ENCODE measurements around the gene PTPRQ.

PTPRQ gene

GRCh38 chr12:80702889-80703805 lies 259.1 kb downstream of the PTPRQ start:
- no peak for DNase-seq

GRCh38 chr12:80704420-80704819 lies 260.4 kb downstream of the PTPRQ start:
- no peak for DNase-seq

DNA sequence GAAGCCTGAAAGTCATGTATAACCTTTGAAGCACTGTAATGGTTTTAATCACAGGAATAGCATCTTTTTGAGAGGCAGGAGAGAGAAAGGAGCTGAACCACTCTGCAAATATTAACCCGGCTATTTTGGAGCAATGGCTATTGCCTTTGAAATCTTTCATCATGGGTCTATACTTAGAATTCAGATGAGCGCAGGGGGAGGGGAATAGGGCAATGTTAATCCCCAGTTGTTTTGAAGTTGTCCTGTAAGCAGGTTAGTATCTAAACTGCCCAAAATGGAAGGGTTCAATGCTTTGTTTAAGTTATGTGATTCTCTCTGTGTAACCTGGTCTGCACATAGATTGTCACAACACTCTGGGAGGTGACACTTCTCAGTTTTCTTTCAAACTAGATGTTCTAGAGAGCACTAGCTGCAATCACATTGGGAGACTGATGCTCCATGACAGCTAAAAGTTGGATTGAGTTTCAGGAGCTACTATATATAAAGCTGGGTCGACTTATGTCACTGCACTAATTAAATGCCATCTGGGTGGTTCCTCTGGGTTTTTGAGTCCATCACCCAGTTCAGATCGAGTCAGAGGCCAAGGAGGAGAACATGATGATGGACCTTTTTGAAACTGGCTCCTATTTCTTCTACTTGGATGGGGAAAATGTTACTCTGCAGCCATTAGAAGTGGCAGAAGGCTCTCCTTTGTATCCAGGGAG lies 263.2 kb downstream of the PTPRQ start, which contains the start of gene MYF6:
TSS of gene MYF6 (plus strand) at position 509 of the 704 bp plus-strand sequence. CDS start at position 595, 86 bp downstream.
- DNase-seq: no peak

DNA sequence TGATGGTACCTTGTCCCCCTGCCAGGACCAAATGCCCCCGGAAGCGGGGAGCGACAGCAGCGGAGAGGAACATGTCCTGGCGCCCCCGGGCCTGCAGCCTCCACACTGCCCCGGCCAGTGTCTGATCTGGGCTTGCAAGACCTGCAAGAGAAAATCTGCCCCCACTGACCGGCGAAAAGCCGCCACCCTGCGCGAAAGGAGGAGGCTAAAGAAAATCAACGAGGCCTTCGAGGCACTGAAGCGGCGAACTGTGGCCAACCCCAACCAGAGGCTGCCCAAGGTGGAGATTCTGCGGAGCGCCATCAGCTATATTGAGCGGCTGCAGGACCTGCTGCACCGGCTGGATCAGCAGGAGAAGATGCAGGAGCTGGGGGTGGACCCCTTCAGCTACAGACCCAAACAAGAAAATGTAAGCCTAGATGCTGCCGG lies 263.8 kb downstream of the PTPRQ start:
- DNase-seq: no peak

DNA sequence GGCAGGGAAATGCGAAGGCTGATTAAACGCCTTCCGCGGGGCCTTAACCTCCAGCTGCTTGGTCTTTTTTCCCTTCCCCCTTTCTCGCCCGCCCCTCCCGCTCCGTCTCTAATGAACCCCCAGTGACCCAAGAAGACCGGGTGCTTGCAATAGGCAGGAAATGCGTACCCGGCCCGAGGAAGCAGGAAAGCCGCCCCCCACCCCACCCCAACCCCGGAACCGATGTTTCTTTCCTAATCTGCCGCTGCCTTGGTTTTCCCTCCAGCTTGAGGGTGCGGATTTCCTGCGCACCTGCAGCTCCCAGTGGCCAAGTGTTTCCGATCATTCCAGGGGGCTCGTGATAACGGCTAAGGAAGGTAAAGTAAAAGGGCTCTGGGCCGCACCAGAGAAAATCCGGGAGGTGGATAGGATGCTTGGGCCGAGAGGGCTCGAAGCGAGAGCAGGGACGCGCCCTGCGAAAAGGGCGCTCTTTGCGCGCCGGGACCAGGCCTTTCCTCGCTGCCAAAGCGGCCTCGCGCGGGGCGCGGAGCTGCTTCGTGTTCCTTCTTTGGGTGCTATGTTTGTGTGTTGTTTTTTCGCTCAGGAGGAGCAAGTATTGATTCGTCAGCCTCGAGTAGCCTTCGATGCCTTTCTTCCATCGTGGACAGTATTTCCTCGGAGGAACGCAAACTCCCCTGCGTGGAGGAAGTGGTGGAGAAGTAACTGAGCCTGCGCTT lies 264.4 kb downstream of the PTPRQ start:
- DNase-seq: peak in 1 of 4 experiments; percentile 7

- DNase-seq: peak in 1 of 4 experiments; percentile 4
Observed at GRCh38 chr12:80708975-80709328, 264.9 kb downstream of the PTPRQ start.

GRCh38 chr12:80709811-80710726 lies 266.0 kb downstream of the PTPRQ start:
- DNase-seq: peak in 3 of 4 experiments; percentile 18 to 24 (median 21)

- DNase-seq: no peak
Observed at GRCh38 chr12:80710727-80711449, 266.9 kb downstream of the PTPRQ start.

GRCh38 chr12:80711866-80712265 lies 267.8 kb downstream of the PTPRQ start:
- no peak for DNase-seq

GRCh38 chr12:80712866-80713265 lies 268.8 kb downstream of the PTPRQ start:
- DNase-seq: no peak

DNA sequence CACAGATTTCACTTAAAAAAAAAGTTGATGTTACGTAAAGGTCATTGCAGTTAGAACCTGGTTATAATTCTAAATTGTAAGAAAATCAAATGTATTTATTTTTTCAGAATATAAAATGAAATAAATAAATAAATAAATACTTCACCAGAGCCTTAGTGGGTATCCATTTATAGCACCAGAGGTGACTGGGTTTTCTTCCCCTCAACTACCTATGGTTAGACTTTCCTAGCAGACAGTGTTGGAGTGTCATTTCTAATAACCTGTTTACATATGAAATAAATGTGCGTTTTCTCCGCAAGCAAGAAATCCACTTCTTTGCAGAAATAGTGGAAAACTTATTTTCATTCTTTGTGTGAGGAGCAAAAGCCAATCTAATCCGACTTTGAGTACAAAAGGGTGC lies 269.4 kb downstream of the PTPRQ start:
- DNase-seq: no peak

DNA sequence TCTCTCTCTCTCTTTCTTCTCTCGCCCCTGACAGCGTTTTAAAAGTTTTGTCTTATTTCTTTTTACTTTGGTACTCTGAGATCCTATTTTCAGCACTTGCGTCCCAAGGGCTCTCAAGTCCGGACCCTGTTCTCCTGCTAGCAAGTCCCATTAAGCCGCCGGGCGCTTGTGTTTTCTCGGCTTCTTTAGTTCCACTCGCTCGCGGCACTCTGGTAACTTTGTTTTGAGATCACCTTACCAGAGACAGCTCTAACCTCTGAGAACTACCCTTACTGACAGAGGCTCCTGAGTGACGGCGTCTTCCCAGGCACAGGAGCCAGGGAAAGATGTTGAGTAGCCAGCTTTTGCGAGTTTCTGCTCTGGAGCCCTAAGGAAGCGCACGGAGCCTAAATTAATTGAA lies 270.0 kb downstream of the PTPRQ start:
- no peak for DNase-seq

- DNase-seq: no peak
Observed at GRCh38 chr12:80714846-80715245, 270.8 kb downstream of the PTPRQ start.

DNA sequence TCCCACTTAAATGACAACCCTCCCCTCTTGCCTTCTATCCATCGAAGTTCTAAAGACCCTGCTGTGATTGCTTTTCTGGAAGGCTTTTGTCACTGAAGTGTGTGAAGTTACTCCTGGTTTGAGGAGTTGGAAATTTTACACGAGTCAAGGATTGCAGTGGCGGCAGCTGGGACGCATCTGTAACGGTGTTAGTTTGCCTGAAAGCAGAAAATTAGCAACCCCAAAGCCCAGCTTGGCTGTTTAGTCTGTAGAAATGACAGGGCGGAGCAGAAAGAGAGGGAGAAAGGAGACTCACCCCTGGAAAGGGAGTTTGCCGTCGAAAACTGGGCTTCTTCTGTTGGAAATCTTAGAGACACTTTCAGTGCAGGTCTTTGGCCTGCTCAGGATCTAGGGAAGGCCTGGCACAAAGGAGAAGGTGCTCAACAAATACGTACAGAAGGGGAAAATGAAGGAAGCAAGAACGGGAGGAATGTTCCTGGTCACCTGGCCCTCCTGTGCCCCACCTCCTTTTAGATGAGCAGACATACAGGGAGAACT lies 271.7 kb downstream of the PTPRQ start:
- DNase-seq: no peak

DNA sequence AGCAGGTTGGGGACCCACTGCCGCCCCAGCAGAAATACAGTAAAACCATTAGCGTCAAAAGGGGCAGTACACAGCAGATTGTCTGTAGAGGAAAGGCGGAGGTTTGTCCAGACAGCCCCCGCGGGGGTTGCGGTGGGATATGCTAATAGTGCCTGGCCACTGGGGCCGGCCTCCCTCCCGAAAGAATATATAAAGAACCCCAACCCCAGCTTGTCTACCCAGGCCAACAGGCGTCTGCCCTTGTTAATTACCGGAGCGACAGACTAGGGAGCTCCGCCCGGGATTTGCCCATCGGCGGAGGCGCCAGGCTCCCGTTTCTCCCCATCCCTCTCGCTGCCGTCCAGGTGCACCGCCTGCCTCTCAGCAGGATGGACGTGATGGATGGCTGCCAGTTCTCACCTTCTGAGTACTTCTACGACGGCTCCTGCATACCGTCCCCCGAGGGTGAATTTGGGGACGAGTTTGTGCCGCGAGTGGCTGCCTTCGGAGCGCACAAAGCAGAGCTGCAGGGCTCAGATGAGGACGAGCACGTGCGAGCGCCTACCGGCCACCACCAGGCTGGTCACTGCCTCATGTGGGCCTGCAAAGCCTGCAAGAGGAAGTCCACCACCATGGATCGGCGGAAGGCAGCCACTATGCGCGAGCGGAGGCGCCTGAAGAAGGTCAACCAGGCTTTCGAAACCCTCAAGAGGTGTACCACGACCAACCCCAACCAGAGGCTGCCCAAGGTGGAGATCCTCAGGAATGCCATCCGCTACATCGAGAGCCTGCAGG lies 272.8 kb downstream of the PTPRQ start, which contains the start of gene MYF5:
TSS of gene MYF5 (plus strand) at position 217 of the 774 bp plus-strand sequence. CDS start at position 369, 152 bp downstream.
- DNase-seq: no peak

GRCh38 chr12:80717856-80718255 lies 273.8 kb downstream of the PTPRQ start:
- no peak for DNase-seq

DNA sequence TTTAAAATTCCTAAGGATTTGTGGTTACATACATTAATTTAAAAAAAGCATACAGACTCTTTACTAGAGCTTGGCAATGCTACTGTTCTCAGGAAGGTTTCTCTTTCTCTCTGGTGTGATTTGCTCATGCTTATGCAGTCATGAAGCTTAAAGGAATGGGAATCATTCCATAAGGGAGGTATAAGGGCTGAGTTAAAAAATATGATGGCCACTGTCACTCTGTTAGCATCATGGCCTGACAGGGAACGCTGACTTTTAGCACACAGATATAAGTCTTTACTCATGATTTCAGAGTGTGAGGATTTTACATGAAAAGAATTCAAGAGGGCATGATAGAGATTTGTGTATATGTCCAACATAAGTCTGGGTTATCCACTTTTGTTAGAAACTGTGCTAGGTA lies 276.5 kb downstream of the PTPRQ start:
- no peak for DNase-seq

GRCh38 chr12:80721326-80721725 lies 277.3 kb downstream of the PTPRQ start:
- peak in 3 of 4 experiments; percentile 5 to 33 (median 9) for DNase-seq

Measured in suppressor macrophage (primary cell).